Measurements from ENCODE around the gene MTG2. TPM values are rescaled to one million over a fixed set of nuclear protein-coding genes. Genes with fewer than 3 reads are reported as not detected.
A peak's percentile ranks its signal among the peaks of the same experiment; 100 is the strongest.

MTG2 gene
- total and polyA plus RNA-seq, 7 donors: 25.0 to 56.5 (median 40.4) TPM

DNA sequence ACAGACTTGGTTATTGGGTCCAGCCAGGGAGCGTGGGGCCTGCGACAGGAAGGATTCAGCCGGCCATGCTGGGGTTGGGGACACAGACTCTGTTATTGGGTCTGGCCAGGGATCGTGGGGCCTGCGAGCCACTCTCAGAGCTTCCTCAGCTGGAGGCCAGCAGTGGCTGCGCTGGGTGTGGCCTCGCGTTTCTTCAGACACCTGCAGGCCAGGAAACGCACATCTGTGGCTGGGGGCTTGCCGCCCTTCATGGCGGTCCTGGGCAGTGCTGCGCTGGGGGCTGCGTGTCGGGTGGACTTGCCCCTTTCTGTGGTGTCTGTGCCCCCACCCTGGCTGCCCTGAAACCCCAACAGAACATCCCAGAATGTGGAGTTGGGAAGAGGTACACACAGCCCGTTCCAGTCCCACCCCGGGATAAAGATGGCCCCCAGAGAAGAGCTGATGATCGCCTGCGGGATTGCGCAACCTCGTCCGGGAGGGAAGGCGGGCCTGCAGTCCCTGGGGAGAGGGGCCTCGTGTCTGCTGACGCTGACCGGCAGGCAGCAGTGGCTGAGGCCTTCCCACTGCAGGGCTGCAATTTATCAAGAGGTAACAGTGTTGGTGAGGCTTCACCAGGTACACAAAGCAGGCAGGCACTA is 16.9 kb upstream of the MTG2 start:
- H3K27ac ChIP-seq: peak overlapping the region; percentile 30
- no peaks in the 10 kb centered on the region for H3K9me3 ChIP-seq
- H3K27me3 ChIP-seq (ENCODE audit: insufficient read depth in 3 of 3, low read length in 2 of 3): no peaks in the 10 kb centered on the region
- intact Hi-C loops (cut with DNase I): no loop called here
- TF ChIP-seq, protein P1, sequence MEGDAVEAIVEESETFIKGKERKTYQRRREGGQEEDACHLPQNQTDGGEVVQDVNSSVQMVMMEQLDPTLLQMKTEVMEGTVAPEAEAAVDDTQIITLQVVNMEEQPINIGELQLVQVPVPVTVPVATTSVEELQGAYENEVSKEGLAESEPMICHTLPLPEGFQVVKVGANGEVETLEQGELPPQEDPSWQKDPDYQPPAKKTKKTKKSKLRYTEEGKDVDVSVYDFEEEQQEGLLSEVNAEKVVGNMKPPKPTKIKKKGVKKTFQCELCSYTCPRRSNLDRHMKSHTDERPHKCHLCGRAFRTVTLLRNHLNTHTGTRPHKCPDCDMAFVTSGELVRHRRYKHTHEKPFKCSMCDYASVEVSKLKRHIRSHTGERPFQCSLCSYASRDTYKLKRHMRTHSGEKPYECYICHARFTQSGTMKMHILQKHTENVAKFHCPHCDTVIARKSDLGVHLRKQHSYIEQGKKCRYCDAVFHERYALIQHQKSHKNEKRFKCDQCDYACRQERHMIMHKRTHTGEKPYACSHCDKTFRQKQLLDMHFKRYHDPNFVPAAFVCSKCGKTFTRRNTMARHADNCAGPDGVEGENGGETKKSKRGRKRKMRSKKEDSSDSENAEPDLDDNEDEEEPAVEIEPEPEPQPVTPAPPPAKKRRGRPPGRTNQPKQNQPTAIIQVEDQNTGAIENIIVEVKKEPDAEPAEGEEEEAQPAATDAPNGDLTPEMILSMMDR (IDR thresholded peaks at IDR 0.05): no peak
- peak; percentile 64 to 74 for DNase-seq
- H3K4me3 ChIP-seq: no peak overlapping the region
- WGBS, 3 donors: 78 to 86% (median 80%) methylated on average over 25 of the region's 25 CpGs
- H3K4me1 ChIP-seq: peaks cover 8% of the 10 kb centered on the region
- H3K36me3 ChIP-seq (ENCODE audit: insufficient read depth in 1 of 2, low read depth in 1 of 2): peaks cover 7 to 79% of the 10 kb centered on the region in 2 donors
- ATAC-seq: peak in 3 of 4 donors; percentile 18 to 54 (median 29)

- ATAC-seq (no peak), DNase-seq (peak in 1 of 2 donors; percentile 44)
- Histone ChIP-seq H3K27ac (no peak overlapping the region), H3K36me3 (ENCODE audit: insufficient read depth in 1 of 2, low read depth in 1 of 2) (peaks cover 7 to 67% of the 10 kb centered on the region in 2 donors), H3K4me3 (no peak overlapping the region), H3K4me1 (peaks cover 8% of the 10 kb centered on the region), H3K27me3 (ENCODE audit: insufficient read depth in 3 of 3, low read length in 2 of 3) (no peaks in the 10 kb centered on the region), H3K9me3 (no peaks in the 10 kb centered on the region)
- intact Hi-C loops (cut with DNase I): no loop called here
- 46 to 74% (median 53%) methylated on average over 6 of the region's 6 CpGs for WGBS, 3 donors
- TF ChIP-seq, protein P1 (IDR thresholded peaks at IDR 0.05): no peak
These were observed 15.4 kb upstream of the MTG2 start for GRCh38 chr20:62167474-62167873.

DNA sequence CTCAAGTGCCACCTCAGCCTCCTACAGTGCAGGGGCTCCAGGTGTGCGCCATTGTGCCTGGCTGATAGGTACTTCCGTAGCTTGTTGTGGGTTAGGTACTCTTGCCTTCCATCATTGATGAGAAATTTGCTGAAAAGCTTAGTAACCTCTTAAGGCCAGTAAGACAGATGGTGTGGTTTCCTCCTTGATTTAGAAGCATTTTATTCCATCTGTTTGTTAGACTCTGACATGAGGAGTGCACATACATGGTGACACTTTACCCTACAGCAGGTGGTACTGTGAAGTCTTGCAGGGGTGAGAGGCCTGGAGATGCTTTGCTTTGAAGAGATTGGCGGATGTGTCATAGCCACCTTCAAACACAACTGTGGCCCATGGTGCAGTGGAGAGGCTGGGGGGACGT is 14.8 kb upstream of the MTG2 start:
- Histone ChIP-seq H3K27me3 (ENCODE audit: insufficient read depth in 3 of 3, low read length in 2 of 3) (no peaks in the 10 kb centered on the region), H3K4me3 (no peak overlapping the region), H3K4me1 (peaks cover 8% of the 10 kb centered on the region), H3K27ac (no peak overlapping the region), H3K9me3 (no peaks in the 10 kb centered on the region), H3K36me3 (ENCODE audit: insufficient read depth in 1 of 2, low read depth in 1 of 2) (peaks cover 7 to 67% of the 10 kb centered on the region in 2 donors)
- 85 to 96% (median 92%) methylated on average over 4 of the region's 4 CpGs for WGBS, 3 donors
- TF ChIP-seq, protein P1 (IDR thresholded peaks at IDR 0.05): no peak
- DNase-seq: peak in 1 of 2 donors; percentile 6
- no peak for ATAC-seq
- intact Hi-C loops (cut with DNase I): no loop called here

- intact Hi-C loops (cut with DNase I): no loop called here
- Histone ChIP-seq H3K27me3 (ENCODE audit: insufficient read depth in 3 of 3, low read length in 2 of 3) (no peaks in the 10 kb centered on the region), H3K9me3 (no peaks in the 10 kb centered on the region), H3K4me3 (no peak overlapping the region), H3K4me1 (peaks cover 8% of the 10 kb centered on the region), H3K27ac (no peak overlapping the region), H3K36me3 (ENCODE audit: insufficient read depth in 1 of 2, low read depth in 1 of 2) (peaks cover 4 to 67% of the 10 kb centered on the region in 2 donors)
- TF ChIP-seq, protein P1 (IDR thresholded peaks at IDR 0.05): no peak
- ATAC-seq (no peak), DNase-seq (peak in 1 of 2 donors; percentile 1)
- 93 to 96% (median 95%) methylated on average over 23 of the region's 23 CpGs for WGBS, 3 donors
These were observed 13.9 kb upstream of the MTG2 start for GRCh38 chr20:62168890-62169435.

All from psoas muscle (tissue), 8 donors.